Fibroblast of mammary gland (primary cell): ENCODE results near the gene TMEM53.
A peak's percentile ranks its signal among the peaks of the same experiment; 100 is the strongest.

Experiments
- DNase-seq: peaks from one replicate; pipeline ENCODE4 v3.0.0-alpha.2; 2010; ENCODE audit warnings: low read depth
- H3K4me3 ChIP-seq: 2 replicates; pipeline ENCODE4 v1.5.1; 2011; ENCODE audit warnings: low read depth, mild to moderate bottlenecking, low read length, moderate library complexity; ENCODE audit not compliant: control insufficient read depth
- CTCF ChIP-seq: conservative IDR thresholded peaks from 2 replicates; pipeline ENCODE4 v1.5.1; 2011; ENCODE audit warnings: low read depth, low read length, inconsistent platforms; ENCODE audit not compliant: control insufficient read depth, insufficient read depth

TMEM53 gene

GRCh38 chr1:44718091-44718490 is 43.8 kb upstream of the TMEM53 start:
- no peak overlapping the region for H3K4me3 ChIP-seq
- TF ChIP-seq CTCF: no peak
- DNase-seq: no peak

- DNase-seq: no peak
- TF ChIP-seq CTCF: no peak
These were observed 43.4 kb upstream of the TMEM53 start for GRCh38 chr1:44717653-44718052.

GRCh38 chr1:44717156-44717555 is 42.9 kb upstream of the TMEM53 start:
- no peak overlapping the region for H3K4me3 ChIP-seq
- DNase-seq: no peak
- TF ChIP-seq CTCF: no peak

More at GRCh38 chr1:44717653-44718052, 43.4 kb upstream of the TMEM53 start:
- H3K4me3 ChIP-seq: no peak overlapping the region

GRCh38 chr1:44714944-44715571 is 40.8 kb upstream of the TMEM53 start:
- DNase-seq: peak; percentile 81
- peak; percentile 97 for TF ChIP-seq CTCF
- H3K4me3 ChIP-seq: no peak overlapping the region

- H3K4me3 ChIP-seq: no peak overlapping the region
- TF ChIP-seq CTCF: no peak
- DNase-seq: no peak
These were observed 40.3 kb upstream of the TMEM53 start for GRCh38 chr1:44714532-44714931.

GRCh38 chr1:44713321-44713781 is 39.1 kb upstream of the TMEM53 start:
- no peak for TF ChIP-seq CTCF
- no peak overlapping the region for H3K4me3 ChIP-seq
- no peak for DNase-seq
